ENCODE results near the gene GGACT.

DNA sequence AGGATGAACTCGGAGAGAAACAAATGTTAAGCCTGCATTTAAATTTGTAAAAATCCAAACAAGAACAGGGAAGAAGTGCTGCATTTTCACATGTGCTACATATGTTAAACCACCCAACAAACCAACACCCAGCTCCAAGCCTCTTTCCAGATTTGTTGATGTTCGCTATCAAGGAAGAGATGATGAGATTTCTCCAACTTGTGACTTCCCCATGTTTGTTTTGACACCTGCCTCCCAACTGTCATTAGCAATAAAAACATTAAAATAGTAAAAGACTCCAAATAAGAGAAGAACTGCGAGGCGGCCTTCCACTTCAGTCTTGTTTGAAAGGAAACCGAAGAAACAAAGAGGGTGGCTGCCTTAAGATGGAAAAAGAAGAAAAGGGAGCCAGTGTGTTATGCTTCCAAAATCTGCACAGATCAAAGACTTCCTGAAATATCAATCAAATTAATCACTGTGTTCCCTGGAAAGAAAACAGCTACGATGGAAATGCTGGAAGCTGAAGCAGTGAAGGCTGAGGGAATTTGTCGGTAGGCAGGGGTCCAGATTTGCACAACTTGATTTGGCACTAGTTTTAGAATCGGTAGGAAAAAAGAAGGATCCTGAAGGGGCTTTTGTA, 14.0 kb upstream of the GGACT start:
- TF ChIP-seq, protein P1, sequence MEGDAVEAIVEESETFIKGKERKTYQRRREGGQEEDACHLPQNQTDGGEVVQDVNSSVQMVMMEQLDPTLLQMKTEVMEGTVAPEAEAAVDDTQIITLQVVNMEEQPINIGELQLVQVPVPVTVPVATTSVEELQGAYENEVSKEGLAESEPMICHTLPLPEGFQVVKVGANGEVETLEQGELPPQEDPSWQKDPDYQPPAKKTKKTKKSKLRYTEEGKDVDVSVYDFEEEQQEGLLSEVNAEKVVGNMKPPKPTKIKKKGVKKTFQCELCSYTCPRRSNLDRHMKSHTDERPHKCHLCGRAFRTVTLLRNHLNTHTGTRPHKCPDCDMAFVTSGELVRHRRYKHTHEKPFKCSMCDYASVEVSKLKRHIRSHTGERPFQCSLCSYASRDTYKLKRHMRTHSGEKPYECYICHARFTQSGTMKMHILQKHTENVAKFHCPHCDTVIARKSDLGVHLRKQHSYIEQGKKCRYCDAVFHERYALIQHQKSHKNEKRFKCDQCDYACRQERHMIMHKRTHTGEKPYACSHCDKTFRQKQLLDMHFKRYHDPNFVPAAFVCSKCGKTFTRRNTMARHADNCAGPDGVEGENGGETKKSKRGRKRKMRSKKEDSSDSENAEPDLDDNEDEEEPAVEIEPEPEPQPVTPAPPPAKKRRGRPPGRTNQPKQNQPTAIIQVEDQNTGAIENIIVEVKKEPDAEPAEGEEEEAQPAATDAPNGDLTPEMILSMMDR (IDR thresholded peaks at IDR 0.05; ENCODE audit: low read length) = no peak
- TF ChIP-seq EZH2 (IDR thresholded peaks at IDR 0.05; ENCODE audit: borderline replicate concordance, low read length) = no peak
